GM18507 (cell line): ENCODE data around the gene SDHAF3.
"Not testable (repeated sequence)": the region's sequence is repeated elsewhere in the genome, so short reads cannot be mapped to it uniquely, and the experiment has no call there.

ENCODE experiments used
- DNase-seq: peaks from one replicate; pipeline ENCODE4 v3.0.0; 2011; ENCODE audit warnings: low read depth; ENCODE audit not compliant: insufficient read length; ENCODE audit errors: extremely low spot score
- FAIRE-seq: peaks from 2 replicates; lab custom pipeline; 2011; peaks lifted over from hg19 to GRCh38; lab: Jason Lieb, UNC

The SDHAF3 gene

DNA sequence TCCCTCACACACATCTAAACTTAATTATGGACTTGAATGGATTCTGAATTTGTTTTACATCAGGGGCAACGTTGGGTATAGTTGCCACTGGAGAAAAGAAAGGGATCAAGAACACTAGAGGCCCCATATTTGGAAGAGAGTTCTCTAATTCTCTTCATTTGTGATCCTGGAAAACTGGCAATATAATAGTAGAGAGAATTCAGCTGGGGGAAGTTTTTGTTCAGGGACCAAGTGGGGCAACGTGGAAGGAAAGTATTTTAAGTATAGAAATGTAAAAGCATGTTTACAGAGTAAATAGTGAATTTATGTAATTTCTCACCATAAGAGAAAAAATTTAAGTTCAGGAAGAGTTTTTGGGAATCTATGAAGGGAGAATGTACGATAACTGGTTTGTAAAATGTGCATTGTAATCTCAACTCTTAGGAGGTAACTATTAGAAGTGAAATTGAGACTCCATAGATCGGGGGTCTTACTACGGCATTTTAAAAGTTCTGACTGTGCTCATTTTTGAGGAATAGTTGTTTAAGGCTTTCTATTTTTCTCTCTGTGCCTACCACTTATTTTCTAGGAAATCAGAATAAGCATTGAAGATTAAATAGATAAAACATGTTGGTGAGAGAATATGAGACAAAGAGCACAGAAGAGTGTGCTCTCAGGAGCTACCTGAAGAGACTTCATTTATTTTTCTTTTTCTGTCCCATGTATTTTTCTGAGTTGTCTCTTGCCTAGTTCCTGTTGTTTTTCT lies 3.4 kb downstream of the SDHAF3 start:
- FAIRE-seq (no peak), DNase-seq (no peak)

- FAIRE-seq, DNase-seq: not testable (repeated sequence)
These were observed 5.6 kb downstream of the SDHAF3 start for GRCh38 chr7:97123115-97123514.

GRCh38 chr7:97126483-97127171 lies 9.1 kb downstream of the SDHAF3 start:
- DNase-seq, result no peak
- no peak for FAIRE-seq

DNA sequence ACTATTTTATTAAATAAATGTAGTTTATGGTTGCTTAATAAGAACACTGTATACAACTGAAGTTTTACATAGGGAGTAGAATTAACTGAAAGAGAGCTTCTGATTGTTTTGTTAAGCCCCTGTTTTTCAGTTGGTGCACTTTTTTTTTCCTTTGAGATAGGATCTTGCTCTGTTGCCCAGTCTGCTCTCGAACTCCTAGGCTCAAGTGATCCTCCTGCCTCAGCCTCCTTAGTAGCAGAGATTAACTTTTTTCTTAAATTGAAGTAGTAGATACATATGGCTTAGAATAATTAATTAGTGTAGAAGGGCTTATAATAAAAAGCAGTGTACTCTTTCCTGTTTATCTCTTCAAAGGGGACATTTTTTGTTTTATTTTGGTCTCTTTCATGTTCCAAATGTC lies 11.2 kb downstream of the SDHAF3 start:
- FAIRE-seq, result no peak
- no peak for DNase-seq

DNA sequence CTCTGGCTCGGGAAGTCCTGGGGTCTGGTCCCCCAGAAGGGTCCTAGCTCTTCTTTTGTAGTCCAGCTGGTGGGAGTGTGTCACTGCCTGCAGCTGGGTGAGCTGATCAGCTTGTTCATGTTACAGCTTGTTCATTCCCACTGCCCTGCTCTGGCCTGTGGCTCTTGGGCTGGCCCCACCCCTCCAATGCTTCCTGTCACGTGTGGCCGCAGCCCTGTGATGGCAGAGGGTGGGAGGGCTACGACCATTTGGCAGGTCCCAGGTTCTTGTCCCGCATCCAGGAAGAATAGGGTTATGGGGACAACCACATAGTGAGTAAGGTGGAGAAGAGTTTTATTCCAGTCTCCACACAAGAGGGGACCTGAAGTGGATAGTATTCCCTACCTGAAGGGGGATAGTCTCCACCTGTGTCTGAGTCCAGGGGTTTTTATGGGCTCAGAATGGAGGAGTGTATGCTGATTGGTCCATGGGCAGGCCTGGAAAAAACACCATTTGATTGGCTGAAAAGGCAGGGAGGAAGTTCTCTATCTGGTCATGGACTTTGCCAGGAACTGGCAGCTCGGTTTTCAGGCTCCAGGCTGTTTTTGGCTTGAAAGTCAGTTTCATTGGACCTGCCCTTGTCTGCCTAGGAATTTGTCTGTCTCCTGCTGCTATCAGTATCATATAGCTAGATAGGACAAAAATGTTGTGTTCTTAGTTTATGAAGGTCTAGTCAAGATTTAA lies 13.1 kb downstream of the SDHAF3 start:
- DNase-seq (no peak), FAIRE-seq (no peak)

DNA sequence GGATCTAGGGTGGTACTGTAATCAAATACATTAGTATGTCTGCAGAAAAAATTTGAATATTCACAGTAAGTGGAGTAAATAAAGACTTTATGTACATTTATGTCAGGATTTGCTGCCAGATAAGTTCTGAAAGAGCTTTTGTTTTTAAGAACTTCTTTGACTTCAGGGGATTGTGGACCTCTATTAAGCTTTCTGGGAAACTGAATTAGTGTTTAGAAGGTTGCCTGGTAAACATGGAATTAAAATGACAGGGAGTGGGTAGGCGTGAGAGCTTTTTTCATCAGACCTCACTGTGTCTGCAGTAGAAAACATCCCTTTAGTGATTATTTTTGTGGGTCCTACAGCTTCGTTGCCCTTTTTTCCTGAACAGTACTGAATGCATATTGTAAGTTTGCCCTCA lies 15.7 kb downstream of the SDHAF3 start:
- no peak for FAIRE-seq
- DNase-seq, result no peak

- DNase-seq (no peak), FAIRE-seq (no peak)
These were observed 21.3 kb downstream of the SDHAF3 start for GRCh38 chr7:97138830-97139229.

DNA sequence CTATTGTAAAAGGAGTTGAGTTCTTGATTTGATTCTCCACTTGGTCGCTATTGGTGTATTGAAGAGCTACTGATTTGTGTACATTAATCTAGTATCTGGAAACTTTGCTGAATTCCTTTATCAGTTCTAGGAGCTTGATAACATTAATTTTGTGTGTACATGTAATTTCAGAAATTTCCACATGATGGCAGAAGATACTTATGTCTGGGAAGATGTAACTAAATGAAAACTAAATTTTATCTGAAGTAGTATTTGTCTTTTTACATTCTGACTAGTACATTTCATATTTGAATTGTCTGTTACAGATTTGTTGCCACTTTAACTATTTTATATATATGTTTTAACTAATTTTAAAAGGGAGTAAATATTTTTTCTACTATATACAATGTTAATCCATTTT lies 27.6 kb downstream of the SDHAF3 start:
- FAIRE-seq, result peak; percentile 73
- no peak for DNase-seq

DNA sequence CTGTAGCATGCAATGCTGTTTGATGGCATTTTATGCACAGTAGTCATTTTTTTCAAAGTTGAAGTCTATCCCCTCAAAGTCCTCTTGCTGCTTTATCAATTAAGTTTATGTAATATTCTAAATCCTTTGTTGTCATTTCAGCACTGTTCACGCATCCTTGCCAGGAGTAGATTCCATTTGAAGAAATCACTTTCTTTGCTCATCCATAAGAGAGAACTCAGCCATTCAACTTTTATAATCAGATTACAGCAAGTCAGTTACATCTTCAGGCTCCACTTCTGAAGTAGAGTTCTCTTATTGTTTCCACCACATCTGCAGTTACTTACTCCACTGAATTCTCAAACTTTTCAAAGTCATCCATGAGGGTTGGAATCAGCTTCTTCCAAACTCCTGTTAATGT lies 32.3 kb downstream of the SDHAF3 start:
- FAIRE-seq (no peak), DNase-seq (no peak)

GRCh38 chr7:97155897-97156418 lies 38.5 kb downstream of the SDHAF3 start:
- DNase-seq (no peak), FAIRE-seq (no peak)

DNA sequence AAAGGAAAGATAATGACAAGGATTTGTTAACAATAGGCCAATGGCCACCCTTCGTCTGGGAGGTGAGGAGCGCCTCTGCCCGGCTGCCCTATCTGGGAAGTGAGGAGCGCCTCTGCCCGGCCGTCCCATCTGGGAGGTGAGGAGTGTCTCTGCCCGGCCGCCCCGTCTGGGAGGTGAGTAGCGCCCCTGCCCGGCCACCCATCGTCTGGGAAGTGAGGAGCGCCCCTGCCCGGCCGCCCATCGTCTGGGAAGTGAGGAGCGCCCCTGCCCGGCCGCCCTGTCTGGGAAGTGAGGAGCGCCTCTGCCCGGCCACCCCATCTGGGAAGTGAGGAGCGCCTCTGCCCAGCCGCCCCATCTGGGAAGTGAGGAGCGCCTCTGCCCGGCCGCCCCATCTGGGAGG lies 42.5 kb downstream of the SDHAF3 start:
- DNase-seq, FAIRE-seq: not testable (repeated sequence)

GRCh38 chr7:97161609-97162008 lies 44.1 kb downstream of the SDHAF3 start:
- not testable (repeated sequence) for DNase-seq, FAIRE-seq

DNA sequence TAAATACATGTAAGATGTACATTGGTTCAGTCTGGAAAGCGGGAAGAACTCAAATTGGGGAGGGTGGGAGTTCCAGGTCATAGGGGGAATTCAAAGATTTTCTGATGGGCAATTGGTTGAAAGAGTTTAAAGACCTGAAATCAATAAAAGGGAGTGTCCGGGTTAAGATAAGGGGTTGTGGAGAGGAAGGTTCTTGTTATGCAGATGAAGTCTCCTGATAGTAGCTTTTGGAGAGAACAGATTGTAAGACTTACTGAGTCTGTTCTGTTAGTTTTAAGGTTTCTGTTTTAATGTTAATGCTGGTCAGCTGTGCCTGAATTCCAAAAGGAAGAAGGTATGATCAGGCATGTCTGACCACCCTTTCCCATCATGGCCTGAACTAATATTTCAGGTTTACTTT lies 48.8 kb downstream of the SDHAF3 start:
- no peak for DNase-seq
- no peak for FAIRE-seq

DNA sequence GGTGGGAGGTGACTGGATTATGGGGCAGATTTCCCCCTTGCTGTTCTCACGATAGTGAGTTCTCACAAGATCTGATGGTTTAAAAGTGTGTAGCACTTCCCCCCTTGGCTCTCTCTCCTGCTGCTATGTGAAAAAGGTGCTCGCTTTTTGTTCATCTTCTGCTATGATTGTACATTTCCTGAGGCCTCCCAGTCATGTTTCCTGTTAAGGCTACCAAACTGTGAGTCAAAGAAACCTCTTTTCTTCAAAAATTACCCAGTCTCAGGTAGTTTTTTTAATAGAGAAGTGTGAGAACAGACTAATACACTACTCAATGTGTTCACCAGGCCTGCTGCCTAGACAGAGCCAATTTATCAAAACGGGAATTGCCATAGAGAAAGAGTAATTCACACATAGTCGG lies 49.7 kb downstream of the SDHAF3 start:
- DNase-seq, result no peak
- FAIRE-seq, result no peak

DNA sequence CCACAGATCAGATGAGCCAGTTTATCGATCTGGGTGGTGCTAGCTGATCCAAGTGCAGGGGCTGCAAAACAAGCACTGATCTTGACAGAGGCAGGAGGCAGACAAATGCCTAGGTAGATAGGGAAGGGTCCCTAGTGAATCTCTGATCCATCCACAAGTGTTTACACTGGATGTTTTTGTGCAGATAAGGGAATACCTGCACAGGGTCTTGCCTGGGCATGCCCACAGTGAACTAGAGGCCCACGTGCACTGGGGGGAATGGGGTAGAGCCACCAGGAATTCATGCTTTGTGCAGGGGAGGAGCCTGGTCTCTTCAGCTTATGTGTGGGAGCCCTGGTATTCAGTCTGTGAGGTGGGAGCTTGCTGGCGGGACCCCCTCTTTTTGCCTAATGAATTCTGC lies 50.3 kb downstream of the SDHAF3 start:
- DNase-seq (no peak), FAIRE-seq (no peak)

DNA sequence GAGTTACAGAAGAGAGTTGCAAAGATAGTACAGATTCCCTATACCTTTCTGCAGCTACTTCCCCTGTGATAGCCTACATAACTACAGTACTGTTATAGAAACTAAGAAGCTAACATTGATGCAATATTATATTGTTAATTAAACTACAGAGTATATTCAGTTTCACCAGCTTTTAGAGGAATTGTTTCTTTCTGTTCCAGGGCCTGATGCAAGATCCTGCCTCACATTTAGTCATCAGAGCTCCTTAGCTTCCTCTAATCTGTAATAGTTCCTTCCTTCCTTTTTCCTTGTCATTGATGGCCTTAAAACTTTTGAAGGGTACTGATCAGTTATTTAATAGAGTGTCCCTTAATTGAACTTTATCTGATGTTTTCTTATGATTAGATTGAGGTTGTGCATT lies 56.8 kb downstream of the SDHAF3 start:
- no peak for DNase-seq
- no peak for FAIRE-seq

DNA sequence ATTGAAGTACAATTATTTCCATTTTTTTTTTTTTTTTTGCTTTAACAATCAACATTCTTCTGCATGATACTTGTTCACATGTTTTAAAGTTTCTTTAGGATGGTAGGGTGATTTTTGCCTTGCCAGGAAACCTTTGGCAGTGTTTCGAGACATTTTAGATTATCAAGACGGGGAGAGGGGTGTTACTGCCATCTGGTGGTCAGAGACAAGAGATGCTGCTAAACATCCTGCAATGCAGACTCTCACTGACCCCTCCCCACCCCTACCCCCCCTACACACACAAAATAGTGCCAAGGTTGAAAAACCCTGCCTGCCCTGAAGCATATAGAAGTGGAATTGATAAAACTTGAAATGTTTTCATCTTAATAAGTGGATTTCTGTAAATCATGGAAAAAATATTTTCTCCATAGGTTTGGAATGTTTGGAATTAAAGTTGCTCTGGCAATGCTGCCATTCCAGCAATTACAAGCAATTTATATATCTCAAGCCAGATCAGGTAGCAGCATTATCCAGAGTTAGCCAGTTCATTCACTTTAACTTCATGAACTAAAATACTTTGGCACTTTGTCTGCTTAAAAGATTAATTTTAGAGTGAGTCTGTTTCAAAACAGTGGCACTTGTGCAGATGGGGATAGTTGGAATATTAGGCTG lies 62.1 kb downstream of the SDHAF3 start:
- FAIRE-seq (peak; percentile 82), DNase-seq (peak; percentile 2)

GRCh38 chr7:97187067-97187466 lies 69.6 kb downstream of the SDHAF3 start:
- FAIRE-seq (no peak), DNase-seq (no peak)

DNA sequence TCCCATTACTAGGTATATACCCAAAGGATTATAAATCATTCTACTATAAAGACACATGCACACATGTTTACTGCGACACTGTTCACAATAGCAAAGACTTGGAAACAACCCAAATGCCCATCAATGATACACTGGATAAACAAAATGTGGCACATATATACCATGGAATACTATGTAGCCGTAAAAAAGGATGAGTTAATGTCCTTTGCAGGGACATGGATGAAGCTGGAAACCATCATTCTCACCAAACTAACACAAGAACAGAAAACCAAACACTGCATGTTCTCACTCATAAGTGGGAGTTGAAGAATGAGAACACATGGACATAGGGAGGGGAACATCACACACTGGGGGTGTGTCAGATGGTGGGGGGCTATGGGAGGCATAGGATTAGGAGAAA lies 78.7 kb downstream of the SDHAF3 start:
- FAIRE-seq, DNase-seq: not testable (repeated sequence)

DNA sequence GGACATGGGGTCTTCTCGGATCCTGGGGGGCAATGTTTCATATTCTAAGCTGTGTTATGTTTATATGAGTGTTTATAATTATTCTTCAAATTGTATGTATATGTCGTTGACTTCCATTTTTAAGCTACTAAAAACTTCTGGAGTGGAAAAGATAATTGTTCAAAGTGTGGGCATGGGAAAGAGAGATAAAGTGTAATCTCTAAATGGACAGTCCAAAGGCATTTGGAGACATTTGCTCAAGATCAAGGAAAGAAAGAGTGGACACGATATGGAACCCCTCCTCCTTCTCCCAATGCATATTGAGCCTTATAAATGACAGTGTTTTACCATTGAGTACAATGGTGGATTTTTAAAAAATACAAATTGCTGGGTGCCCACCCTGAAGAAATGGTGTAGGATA lies 81.1 kb downstream of the SDHAF3 start:
- no peak for FAIRE-seq
- no peak for DNase-seq
